Loucy (cell line): ENCODE measurements around the gene AASS.

Source experiments
- H2AFZ ChIP-seq: fragments of 200-600 bp; sonication (generic); 2 replicates; pipeline ENCODE4 v1.6.0; 2016; ENCODE audit warnings: antibody characterized with exemption, mild to moderate bottlenecking, low read length, moderate library complexity
- H3F3A ChIP-seq: fragments of 200-600 bp; 2 replicates; pipeline ENCODE4 v1.6.0; 2016; ENCODE audit warnings: antibody characterized with exemption, low read depth, mild to moderate bottlenecking
- H3K27me3 ChIP-seq: fragments of 200-600 bp; sonication (generic); 2 replicates; pipeline ENCODE4 v1.6.1; 2014; ENCODE audit warnings: low read length, mild to moderate bottlenecking; ENCODE audit not compliant: insufficient read depth, poor library complexity, severe bottlenecking
- H3K36me3 ChIP-seq: fragments of 200-600 bp; sonication (generic); 2 replicates; pipeline ENCODE4 v1.6.1; 2016; ENCODE audit warnings: low read length; ENCODE audit not compliant: insufficient read depth
- H3K4me1 ChIP-seq: fragments of 200-600 bp; sonication (generic); 2 replicates; pipeline ENCODE4 v1.5.1; 2014; ENCODE audit warnings: low read length, mild to moderate bottlenecking; ENCODE audit not compliant: insufficient read depth, poor library complexity, severe bottlenecking
- H3K4me2 ChIP-seq: fragments of 200-600 bp; sonication (generic); 2 replicates; pipeline ENCODE4 v1.6.0; 2014; ENCODE audit warnings: antibody characterized with exemption, low read length, low read depth, mild to moderate bottlenecking; ENCODE audit not compliant: poor library complexity, severe bottlenecking
- H3K4me3 ChIP-seq: fragments of 200-600 bp; sonication (generic); 2 replicates; pipeline ENCODE4 v1.5.1; 2014; ENCODE audit warnings: low read length, mild to moderate bottlenecking, mixed read lengths; ENCODE audit not compliant: poor library complexity, severe bottlenecking
- H3K79me2 ChIP-seq: fragments of 200-600 bp; sonication (generic); 2 replicates; pipeline ENCODE4 v1.6.1; 2014; ENCODE audit warnings: low read length; ENCODE audit not compliant: insufficient read depth
- H3K9ac ChIP-seq: fragments of 200-600 bp; sonication (generic); 2 replicates; pipeline ENCODE4 v1.6.0; 2014; ENCODE audit warnings: mild to moderate bottlenecking, low read depth, low read length, moderate library complexity; ENCODE audit not compliant: poor library complexity, severe bottlenecking
- H3K9me2 ChIP-seq: fragments of 200-600 bp; sonication (generic); replicated peaks from 2 replicates; pipeline ENCODE4 v1.6.1; 2016; ENCODE audit warnings: low read depth, low read length, mixed read lengths
- H3K9me3 ChIP-seq: fragments of 200-600 bp; sonication (generic); 2 replicates; pipeline ENCODE4 v1.6.1; 2014; ENCODE audit warnings: mild to moderate bottlenecking, antibody characterized with exemption, low read length, low read depth; ENCODE audit not compliant: insufficient read depth
- H4K20me1 ChIP-seq: fragments of 200-600 bp; sonication (generic); 2 replicates; pipeline ENCODE4 v1.6.0; 2014; ENCODE audit warnings: antibody characterized with exemption, low read length, mild to moderate bottlenecking; ENCODE audit not compliant: insufficient read depth, poor library complexity, severe bottlenecking
- CTCF ChIP-seq: fragments of 200-600 bp; sonication (generic); conservative IDR thresholded peaks from 2 replicates; pipeline ENCODE4 v1.5.1; 2014; ENCODE audit warnings: mild to moderate bottlenecking, antibody characterized with exemption, low read length
- EZH2phosphoT487 ChIP-seq: fragments of 200-600 bp; IDR thresholded peaks from 2 replicates; pipeline ENCODE4 v1.6.1; 2018; ENCODE audit warnings: antibody characterized with exemption, mild to moderate bottlenecking, moderate library complexity, borderline replicate concordance

Gene AASS

GRCh38 chr7:122092964-122093797 lies 50.9 kb downstream of the AASS start:
- H4K20me1 ChIP-seq: no peaks in the 10 kb centered on the region
- H3K36me3 ChIP-seq: no peaks in the 10 kb centered on the region
- H3K9ac ChIP-seq: no peak overlapping the region
- no peaks in the 10 kb centered on the region for H3K27me3 ChIP-seq
- H3F3A ChIP-seq: no peaks in the 10 kb centered on the region
- H2AFZ ChIP-seq: peak overlapping the region; percentile 22; the same call in 1 of the 2 replicates
- H3K9me3 ChIP-seq: no peaks in the 10 kb centered on the region
- no peak overlapping the region for H3K4me2 ChIP-seq
- H3K4me3 ChIP-seq: no peak overlapping the region
- TF ChIP-seq CTCF (peak; percentile 91), EZH2phosphoT487 (no peak)
- H3K9me2 ChIP-seq: no peaks in the 10 kb centered on the region
- no peaks in the 10 kb centered on the region for H3K4me1 ChIP-seq
- H3K79me2 ChIP-seq: no peaks in the 10 kb centered on the region

GRCh38 chr7:122082670-122083069 lies 61.4 kb downstream of the AASS start:
- Histone ChIP-seq H2AFZ (no peak overlapping the region), H3K4me1 (no peaks in the 10 kb centered on the region), H4K20me1 (no peaks in the 10 kb centered on the region), H3K4me3 (no peak overlapping the region), H3K36me3 (no peaks in the 10 kb centered on the region), H3F3A (no peaks in the 10 kb centered on the region), H3K9me2 (no peaks in the 10 kb centered on the region), H3K27me3 (no peaks in the 10 kb centered on the region), H3K79me2 (no peaks in the 10 kb centered on the region), H3K4me2 (no peak overlapping the region), H3K9ac (no peak overlapping the region), H3K9me3 (no peaks in the 10 kb centered on the region)
- no peak for TF ChIP-seq EZH2phosphoT487
- no peak for TF ChIP-seq CTCF

GRCh38 chr7:122082160-122082559 lies 61.9 kb downstream of the AASS start:
- Histone ChIP-seq H3K4me2 (no peak overlapping the region), H3K36me3 (no peaks in the 10 kb centered on the region), H3K4me1 (no peaks in the 10 kb centered on the region), H3F3A (no peaks in the 10 kb centered on the region), H3K9me2 (no peaks in the 10 kb centered on the region), H3K9ac (no peak overlapping the region), H3K79me2 (no peaks in the 10 kb centered on the region), H3K4me3 (no peak overlapping the region), H3K27me3 (no peaks in the 10 kb centered on the region), H3K9me3 (no peaks in the 10 kb centered on the region), H2AFZ (no peak overlapping the region), H4K20me1 (no peaks in the 10 kb centered on the region)
- TF ChIP-seq EZH2phosphoT487 (no peak), CTCF (no peak)
